ENCODE data around the gene CD300C. TPM values are rescaled to one million over a fixed set of nuclear protein-coding genes. Genes with fewer than 3 reads are reported as not detected.

CD300C gene
- total RNA-seq, 4 donors from 2014 or later, result 0.54 to 2.3 TPM; not detected in 2

GRCh38 chr17:74516561-74517328 is 29.2 kb downstream of the CD300C start:
- H3K4me3 ChIP-seq, result no peak overlapping the region
- no peaks in the 10 kb centered on the region for H3K36me3 ChIP-seq
- no peaks in the 10 kb centered on the region for H3K4me1 ChIP-seq
- TF ChIP-seq POLR2AphosphoS5 (IDR thresholded peaks at IDR 0.05) (no peak), CTCF (IDR thresholded peaks at IDR 0.05) (no peak), POLR2A (IDR thresholded peaks at IDR 0.05) (no peak)
- 61 to 66% methylated on average over 2 to 3 of the region's 3 CpGs for WGBS, 2 donors (ENCODE audit: low coverage in 1 of 2)
- H3K27me3 ChIP-seq, result peaks cover 26% of the 10 kb centered on the region
- H3K9me3 ChIP-seq, result no peaks in the 10 kb centered on the region
- H3K27ac ChIP-seq, result no peak overlapping the region
- no peak for ATAC-seq

GRCh38 chr17:74515941-74516340 is 30.0 kb downstream of the CD300C start:
- no peak overlapping the region for H3K4me3 ChIP-seq
- no peak for TF ChIP-seq EP300 (IDR thresholded peaks at IDR 0.05)
- TF ChIP-seq POLR2A (IDR thresholded peaks at IDR 0.05), result no peak
- no peak for TF ChIP-seq CTCF (IDR thresholded peaks at IDR 0.05)
- no peak for TF ChIP-seq POLR2AphosphoS5 (IDR thresholded peaks at IDR 0.05)
- WGBS, 2 donors (ENCODE audit: low coverage in 1 of 2), result 77 to 79% methylated on average over 4 of the region's 4 CpGs

GRCh38 chr17:74514632-74515334 is 31.1 kb downstream of the CD300C start:
- 86 to 97% methylated on average over 8 to 9 of the region's 10 CpGs for WGBS, 2 donors (ENCODE audit: low coverage in 1 of 2)
- TF ChIP-seq CTCF (IDR thresholded peaks at IDR 0.05), result no peak
- TF ChIP-seq POLR2A (IDR thresholded peaks at IDR 0.05), result no peak
- TF ChIP-seq EP300 (IDR thresholded peaks at IDR 0.05), result no peak
- TF ChIP-seq POLR2AphosphoS5 (IDR thresholded peaks at IDR 0.05), result no peak
- Histone ChIP-seq H3K36me3 (no peaks in the 10 kb centered on the region), H3K27ac (no peak overlapping the region), H3K27me3 (peaks cover 18% of the 10 kb centered on the region), H3K4me1 (no peaks in the 10 kb centered on the region), H3K9me3 (no peaks in the 10 kb centered on the region), H3K4me3 (no peak overlapping the region)
- ATAC-seq, result no peak

More at GRCh38 chr17:74515941-74516340, 30.0 kb downstream of the CD300C start:
- Histone ChIP-seq H3K9me3 (no peaks in the 10 kb centered on the region), H3K36me3 (no peaks in the 10 kb centered on the region), H3K27ac (no peak overlapping the region), H3K27me3 (peaks cover 18% of the 10 kb centered on the region), H3K4me1 (no peaks in the 10 kb centered on the region)
- ATAC-seq, result no peak

- Histone ChIP-seq H3K27me3 (peaks cover 18% of the 10 kb centered on the region), H3K4me1 (no peaks in the 10 kb centered on the region), H3K9me3 (no peaks in the 10 kb centered on the region), H3K4me3 (no peak overlapping the region), H3K27ac (no peak overlapping the region), H3K36me3 (no peaks in the 10 kb centered on the region)
- 35 to 72% methylated on average over 3 of the region's 3 CpGs for WGBS, 2 donors (ENCODE audit: low coverage in 1 of 2)
- TF ChIP-seq POLR2A (IDR thresholded peaks at IDR 0.05) (no peak), EP300 (IDR thresholded peaks at IDR 0.05) (no peak)
- ATAC-seq, result no peak
Observed at GRCh38 chr17:74513987-74514631, 31.8 kb downstream of the CD300C start.

GRCh38 chr17:74512624-74513091 is 33.3 kb downstream of the CD300C start:
- 54 to 67% methylated on average over 3 to 7 of the region's 7 CpGs for WGBS, 2 donors (ENCODE audit: low coverage in 1 of 2)
- Histone ChIP-seq H3K27me3 (peaks cover 18% of the 10 kb centered on the region), H3K9me3 (no peaks in the 10 kb centered on the region), H3K36me3 (no peaks in the 10 kb centered on the region), H3K4me3 (no peak overlapping the region), H3K4me1 (no peaks in the 10 kb centered on the region), H3K27ac (no peak overlapping the region)
- TF ChIP-seq EP300 (IDR thresholded peaks at IDR 0.05) (no peak), POLR2A (IDR thresholded peaks at IDR 0.05) (no peak), CTCF (IDR thresholded peaks at IDR 0.05) (no peak)
- peak; percentile 34 for ATAC-seq
